ENCODE results near the gene CAPN9.

The CAPN9 gene

DNA sequence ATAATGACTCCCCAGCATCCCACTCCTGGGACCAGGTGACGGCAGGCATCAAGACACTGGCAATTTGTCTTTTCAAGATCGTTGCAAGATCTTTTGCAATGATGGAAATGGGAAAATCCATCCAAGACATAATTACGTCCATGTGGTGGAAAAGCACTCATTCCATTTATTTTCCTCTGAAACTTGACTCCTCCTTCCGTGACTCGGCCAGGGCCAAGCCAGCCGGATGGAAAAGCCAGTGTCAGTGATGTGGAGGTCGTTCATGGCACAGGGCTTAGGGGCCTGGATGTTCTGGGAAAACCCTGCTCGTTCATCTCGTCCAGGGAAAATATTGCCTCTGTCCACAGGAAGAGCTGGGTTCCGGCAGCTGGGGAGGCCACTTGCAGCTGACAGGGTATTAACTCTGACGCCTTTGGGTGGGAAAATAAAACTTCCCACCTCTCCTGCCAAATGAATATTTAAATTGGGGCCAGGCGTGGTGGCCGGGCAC, 74.9 kb downstream of the CAPN9 start:
- DNase-seq (ENCODE audit: low spot score) (no peak), FAIRE-seq (no peak)

DNA sequence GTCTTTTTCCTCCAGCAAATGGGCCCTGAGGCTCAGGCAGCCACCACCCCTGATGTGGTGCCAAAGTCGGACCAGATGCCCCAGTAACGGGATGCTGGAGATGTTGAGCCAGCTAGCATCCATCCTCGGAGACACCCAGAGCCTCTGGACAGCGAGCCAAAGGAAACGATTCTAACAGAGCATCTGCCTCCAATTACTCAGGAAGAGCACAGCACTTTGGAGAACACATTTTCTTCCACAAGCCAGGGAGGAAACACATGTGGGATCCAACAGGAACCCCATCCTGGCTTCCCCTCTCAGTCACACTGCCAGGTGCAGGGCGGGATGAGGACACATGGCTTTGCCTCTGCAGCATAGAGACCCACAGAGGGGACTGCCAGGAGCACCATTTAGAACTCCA, 76.2 kb downstream of the CAPN9 start:
- DNase-seq (ENCODE audit: low spot score) = no peak
- FAIRE-seq = no peak

DNA sequence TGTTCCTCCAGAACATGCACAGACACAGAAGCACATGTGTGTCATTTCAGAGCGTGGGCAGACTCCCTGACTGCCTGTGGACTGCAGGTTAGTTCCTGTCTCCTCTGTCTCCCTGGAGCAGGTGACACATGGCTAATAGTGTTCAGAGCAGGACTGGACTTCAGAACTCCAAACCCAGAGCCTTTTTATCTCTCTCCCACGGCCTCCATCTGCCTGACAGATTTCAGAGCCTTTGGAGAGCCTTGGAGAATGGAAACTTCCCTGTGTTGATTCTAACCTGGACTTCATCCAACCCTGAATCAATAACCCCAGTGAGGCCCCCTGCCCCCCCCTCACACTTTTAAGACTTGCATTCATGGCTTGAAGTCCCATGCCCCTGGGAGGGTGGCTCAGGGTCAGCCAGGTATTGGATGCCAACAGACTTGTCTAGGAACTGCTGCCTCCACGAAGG, 76.8 kb downstream of the CAPN9 start:
- FAIRE-seq = no peak

DNA sequence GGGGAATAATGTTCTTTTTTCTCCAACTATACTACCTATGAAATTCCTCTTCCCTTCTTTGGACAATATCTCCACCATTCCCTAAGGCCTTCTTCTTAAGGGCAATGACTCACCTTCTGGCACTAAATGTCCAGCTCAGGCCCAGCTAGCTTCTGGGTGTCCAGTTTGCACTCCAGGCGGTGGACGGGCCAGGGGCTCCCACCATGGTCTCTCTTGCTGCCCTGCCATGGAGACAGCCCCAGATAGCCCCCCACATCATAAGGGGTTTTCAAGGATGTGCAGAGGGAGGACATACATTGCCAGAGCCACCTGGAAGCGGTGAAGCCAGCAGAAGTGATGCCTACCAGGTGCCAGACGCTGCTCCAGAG, 77.3 kb downstream of the CAPN9 start:
- FAIRE-seq (no peak), DNase-seq (ENCODE audit: low spot score) (no peak)

More for the DNA sequence above, 76.8 kb downstream of the CAPN9 start:
- DNase-seq (ENCODE audit: low spot score) = no peak

DNA sequence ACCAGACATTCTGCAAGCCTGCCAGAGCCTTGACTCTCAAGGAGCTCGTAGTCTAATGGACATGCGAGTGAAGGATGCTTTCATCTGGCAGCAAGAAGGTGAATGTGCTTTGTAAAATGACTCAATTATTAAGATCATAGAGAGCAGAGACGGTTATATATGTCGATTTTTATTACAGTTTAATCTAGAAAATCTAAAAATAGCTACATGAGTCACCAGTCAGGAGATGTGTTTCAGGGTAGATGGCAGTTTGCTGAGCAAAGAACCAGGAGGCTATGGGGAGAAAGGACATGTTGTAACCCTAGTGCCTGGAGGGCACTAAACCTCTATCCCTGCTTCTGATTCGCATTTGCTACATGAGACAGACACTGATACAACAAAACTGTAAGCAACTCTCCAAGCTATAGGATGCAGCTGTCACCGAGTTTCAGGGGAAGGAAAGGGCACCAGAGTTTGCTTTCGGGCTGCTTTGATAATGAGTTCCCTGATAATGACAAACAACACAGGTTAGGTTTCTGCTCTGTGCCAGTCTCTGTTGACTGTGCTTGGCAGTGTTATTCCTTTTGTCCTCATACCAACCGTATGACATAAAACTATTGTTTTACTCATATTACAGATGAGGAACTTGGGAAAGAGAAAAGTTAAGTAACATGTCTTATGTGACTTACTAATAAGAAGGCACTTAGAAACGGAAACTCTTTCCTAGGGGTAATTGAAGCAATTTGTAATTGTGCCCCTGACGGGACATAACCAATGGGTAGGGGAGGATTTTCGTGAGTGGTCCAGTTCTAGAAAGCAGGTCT, 77.9 kb downstream of the CAPN9 start:
- DNase-seq (ENCODE audit: low spot score) (peak; percentile 57), FAIRE-seq (peak; percentile 69)

DNA sequence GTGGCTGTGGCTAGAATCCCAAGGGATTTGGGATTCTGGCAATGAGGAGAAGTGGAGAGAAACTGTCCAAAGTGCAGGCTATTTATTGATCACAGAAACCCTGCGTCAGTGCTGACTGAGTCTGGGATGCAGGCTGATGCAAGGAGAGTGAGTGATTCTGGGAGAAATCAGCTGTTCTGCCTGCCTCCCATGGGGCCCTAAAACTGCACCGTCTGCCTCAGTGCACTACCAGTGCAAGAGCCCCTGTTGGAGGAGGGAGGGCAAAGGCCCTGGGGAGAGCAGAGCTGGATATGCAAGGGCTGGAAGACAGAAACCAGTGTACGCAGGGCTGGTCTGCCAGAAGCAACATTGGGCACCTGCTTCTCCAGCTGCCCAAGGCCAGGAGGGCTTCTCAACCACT, 78.6 kb downstream of the CAPN9 start:
- no peak for FAIRE-seq

DNA sequence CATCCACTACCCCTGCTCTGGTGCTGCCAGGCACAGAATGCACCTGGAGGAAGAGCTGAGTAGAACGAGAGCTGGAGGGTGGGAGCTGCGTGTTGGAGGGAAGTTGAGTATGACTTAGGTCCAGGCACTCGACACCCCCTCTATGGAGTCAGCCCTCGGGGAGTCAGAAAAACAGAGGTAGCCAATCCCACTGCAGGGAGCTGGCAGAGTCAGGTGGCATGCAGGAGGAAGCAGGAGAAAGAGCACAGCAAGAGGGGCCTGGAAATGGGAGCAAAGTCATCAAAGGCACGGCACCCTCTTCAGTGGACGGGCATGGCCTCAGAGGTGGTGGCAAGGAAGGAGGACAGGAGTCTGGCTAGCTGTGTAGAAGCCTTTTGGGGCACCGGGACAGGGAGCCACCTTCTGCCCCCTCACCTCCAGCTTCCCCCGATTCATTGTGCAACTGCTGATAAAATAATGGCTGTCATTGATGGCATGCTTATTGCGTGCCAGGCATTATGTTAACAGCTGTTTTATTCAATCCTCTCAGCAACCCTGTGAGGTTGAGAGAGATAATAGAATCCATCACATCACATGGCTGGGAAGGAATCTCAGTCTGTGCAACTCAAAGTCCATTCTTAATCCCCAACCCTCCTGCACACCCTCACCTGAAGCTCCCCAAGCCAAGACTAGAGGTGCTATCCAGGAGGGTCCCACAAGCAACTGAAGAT, 79.1 kb downstream of the CAPN9 start:
- no peak for FAIRE-seq
- DNase-seq (ENCODE audit: low spot score) = no peak

More for the DNA sequence above, 78.6 kb downstream of the CAPN9 start:
- no peak for DNase-seq (ENCODE audit: low spot score)

DNA sequence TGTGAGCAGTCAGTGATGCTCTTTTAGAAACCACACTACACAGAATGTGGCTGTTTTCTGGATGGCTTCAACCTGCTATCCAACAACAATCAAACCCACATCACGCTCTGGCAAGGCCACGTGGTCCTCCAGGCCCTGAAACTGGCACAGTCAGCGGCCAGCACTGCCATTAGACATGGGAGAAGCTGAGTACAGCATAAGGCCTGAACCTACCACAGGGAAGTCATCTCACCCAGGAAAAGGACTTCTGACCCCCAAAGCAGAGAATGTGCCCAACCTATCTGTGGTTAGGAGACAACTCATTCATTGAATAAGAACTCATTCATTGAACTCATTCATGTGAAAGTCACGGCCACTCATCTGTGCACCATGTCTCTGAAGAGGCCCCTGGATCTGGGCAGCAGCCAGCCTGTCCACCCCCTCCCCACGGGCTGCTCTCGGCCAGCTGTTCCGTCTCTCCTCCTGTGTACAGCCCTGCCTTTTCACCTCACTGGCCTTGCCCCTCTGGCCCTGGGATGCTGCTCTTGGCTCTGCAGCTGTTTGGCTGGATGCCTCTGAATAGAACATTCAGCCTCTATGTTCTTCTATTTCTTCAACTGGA, 80.0 kb downstream of the CAPN9 start:
- no peak for FAIRE-seq

DNA sequence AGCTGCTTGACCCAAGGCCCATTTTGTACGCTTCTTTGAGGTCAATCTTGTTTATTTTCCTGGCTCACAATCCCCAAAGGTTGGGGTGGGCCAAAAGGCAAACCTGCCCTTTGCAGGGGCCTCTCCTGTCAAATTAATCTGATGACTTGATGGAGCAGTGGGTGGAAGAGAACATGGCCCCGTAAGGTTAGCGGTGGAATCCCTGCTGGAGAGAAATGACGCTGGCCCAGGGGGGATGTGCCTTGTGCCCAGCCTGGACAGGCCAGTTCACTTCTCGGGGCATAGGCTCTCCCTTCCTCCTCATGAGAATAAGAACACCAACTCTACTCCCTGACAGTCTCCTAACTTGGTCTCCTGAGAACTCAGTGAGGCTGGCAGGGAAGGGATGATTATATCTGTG, 80.6 kb downstream of the CAPN9 start:
- no peak for FAIRE-seq
- DNase-seq (ENCODE audit: low spot score) = no peak

More for the DNA sequence above, 80.0 kb downstream of the CAPN9 start:
- peak; percentile 31 for DNase-seq (ENCODE audit: low spot score)

DNA sequence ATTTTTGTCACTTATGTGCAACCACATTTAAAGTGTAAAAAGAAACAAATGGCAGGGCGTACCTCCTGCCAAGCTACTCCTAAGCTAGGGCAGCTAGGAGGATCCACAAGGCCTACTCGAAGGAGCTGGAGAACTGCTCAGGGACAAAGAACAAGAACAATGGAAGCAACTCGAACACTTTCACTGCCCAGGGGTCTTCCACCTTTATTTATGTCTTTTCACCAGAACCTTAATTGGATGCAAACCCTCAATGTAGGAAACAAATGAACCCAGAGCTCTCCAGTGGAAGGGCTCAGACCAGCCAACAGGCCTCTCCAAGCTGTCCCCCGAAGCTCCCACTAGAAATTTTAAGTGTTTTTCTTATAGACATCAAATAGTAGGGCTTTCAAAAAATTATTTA, 81.2 kb downstream of the CAPN9 start:
- FAIRE-seq (no peak), DNase-seq (ENCODE audit: low spot score) (no peak)

DNA sequence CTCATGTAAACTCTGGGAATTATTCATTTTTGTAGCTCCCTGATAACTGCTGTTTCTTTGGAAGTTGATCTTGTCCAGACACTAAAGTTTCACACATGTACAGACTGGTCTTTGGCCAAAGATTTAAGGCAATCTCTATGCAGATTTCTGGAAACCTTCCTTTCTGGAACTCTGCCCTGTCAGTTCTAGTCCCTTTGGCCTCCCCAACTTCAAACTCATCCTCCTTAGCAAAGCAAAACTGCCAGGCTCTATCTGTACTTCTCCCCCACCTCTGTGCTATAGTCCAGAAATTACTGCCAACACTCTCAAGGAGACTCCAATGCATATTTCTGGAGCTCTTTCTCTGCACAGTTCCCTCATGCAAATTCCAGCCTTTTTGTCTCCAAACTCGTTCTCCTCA, 84.6 kb downstream of the CAPN9 start:
- DNase-seq (ENCODE audit: low spot score) (no peak), FAIRE-seq (no peak)

DNA sequence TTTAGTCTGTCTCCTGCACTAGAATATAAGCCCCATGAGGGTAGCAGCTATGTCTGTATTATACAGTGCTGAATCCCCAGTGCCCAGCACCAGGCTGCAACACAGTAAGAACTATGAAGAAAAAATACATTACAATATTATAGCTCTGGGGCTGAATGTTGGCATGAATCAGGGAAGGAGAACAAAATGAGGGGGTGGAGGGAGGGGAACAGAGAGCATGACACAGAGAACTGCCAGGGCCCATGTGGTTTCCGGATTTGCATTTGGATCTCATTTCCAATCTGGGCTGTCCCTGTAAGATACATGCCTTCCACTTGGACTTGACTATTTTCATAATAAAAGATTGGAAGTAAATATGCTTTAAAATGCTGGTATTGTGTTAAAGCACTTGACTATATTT, 85.3 kb downstream of the CAPN9 start:
- FAIRE-seq (no peak), DNase-seq (ENCODE audit: low spot score) (no peak)

DNA sequence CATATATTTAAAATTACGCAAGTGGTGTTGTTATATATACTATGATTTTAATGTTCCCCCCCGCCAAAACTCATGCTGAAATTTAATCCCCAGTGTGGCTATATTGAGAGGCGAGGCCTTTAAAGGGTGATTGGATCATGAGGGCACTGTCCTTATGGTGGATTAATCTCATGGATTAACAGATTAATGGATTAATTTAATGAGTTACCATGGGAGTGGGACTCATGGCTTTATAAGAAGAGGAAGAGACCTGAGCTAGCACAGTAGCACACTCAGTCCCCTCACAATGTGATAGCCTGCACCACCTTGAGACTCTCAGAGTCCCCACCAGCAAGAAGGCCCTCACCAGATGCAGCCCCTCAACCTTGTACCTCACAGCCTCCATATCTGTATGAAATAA, 86.3 kb downstream of the CAPN9 start:
- FAIRE-seq (no peak), DNase-seq (ENCODE audit: low spot score) (no peak)

DNA sequence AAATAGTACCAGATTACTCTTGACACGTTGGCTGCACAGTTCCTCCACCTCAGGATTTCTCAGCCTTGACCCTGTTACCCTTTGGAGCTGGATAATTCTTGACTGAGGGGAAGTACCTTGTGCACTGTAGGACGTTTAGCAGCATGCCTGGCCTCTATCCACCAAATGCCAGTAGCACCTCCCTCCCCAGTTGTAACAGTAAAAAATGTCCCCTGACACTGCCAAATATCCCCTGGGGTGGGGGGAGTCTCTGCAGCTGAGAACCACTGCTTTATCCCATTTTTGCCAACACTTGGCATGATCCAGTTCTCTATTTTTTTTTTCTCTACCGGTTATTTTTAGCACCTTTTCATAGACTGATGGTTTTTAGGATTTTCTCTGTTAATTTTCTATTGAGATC, 87.1 kb downstream of the CAPN9 start:
- DNase-seq (ENCODE audit: low spot score) (no peak), FAIRE-seq (no peak)

DNA sequence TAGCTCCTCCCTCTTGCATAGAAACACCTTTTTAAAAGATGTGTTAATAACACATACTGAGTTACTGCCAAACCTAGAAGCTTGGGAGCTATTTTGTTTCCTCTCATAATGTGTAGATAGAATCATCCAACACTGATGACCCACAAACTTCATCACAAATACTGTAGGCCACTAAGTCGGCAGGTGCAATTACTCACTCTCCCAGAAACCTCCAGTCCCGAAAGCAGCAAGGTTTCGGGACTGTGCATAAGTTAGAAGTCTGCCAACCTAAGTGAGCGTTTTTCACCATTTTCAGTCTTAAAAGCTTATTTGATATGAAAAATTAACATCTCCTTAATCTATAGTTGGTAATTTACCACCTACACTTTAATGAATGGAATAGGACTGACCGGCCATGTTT, 89.2 kb downstream of the CAPN9 start:
- DNase-seq (ENCODE audit: low spot score) (no peak), FAIRE-seq (no peak)

DNA sequence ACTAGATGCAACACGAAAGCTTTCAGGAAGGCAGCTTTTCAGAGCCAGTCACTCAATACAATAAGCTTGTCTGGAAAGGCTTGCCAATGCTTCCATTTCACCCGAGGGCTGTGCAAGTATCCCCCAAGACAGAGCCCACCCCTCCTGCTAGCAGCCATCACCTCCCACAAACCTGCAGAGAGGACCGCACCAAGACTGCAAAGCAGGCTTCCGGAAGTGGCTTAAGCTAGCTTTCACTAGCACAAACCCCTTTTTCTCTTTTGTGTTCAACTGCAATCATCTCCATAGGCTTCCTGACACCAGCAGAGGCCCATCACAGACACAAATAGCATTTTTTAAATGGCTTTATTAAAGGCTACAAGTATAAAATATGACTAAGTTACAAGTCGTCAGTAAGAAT, 89.6 kb downstream of the CAPN9 start:
- DNase-seq (ENCODE audit: low spot score) (no peak), FAIRE-seq (no peak)

DNA sequence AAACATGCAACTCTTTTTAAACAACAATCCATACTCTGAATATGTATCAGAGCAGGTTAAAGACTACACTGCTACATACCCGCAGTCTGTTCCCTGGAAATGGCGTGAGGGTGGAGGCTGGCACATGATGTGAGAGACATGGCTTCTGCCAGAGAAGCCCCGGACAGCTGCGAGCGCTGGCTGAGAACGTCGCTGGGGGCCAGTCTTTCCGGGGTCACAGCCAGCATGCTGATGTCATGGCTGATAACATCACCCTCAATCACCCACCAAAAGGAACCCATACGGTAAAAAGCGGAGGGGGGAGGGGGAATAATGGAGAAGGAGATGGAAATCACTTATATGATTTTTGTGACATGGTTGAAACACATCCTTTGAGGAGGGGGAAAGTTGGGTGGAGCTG, 92.0 kb downstream of the CAPN9 start:
- no peak for FAIRE-seq

DNA sequence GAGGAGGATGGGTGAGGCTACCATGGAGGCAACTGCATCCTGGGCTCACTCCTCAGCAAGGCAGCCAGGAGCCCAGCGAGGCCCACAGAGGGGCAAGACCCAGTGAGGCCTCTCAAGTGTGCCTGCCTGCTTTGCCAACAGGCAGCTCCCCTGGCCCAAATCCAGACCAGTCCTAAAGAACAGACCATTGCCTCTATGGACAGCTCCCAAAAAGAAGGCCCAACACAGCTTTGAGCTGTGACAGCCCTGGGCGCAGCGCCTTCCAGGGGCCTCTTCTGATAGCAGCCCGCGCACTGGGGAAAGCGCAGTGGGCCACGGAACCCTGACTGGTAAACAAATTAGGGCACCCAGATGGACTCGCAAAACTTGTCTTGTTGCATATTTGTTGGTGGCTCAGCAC, 95.6 kb downstream of the CAPN9 start:
- FAIRE-seq (no peak), DNase-seq (ENCODE audit: low spot score) (no peak)

More for the DNA sequence above, 92.0 kb downstream of the CAPN9 start:
- DNase-seq (ENCODE audit: low spot score) = no peak

DNA sequence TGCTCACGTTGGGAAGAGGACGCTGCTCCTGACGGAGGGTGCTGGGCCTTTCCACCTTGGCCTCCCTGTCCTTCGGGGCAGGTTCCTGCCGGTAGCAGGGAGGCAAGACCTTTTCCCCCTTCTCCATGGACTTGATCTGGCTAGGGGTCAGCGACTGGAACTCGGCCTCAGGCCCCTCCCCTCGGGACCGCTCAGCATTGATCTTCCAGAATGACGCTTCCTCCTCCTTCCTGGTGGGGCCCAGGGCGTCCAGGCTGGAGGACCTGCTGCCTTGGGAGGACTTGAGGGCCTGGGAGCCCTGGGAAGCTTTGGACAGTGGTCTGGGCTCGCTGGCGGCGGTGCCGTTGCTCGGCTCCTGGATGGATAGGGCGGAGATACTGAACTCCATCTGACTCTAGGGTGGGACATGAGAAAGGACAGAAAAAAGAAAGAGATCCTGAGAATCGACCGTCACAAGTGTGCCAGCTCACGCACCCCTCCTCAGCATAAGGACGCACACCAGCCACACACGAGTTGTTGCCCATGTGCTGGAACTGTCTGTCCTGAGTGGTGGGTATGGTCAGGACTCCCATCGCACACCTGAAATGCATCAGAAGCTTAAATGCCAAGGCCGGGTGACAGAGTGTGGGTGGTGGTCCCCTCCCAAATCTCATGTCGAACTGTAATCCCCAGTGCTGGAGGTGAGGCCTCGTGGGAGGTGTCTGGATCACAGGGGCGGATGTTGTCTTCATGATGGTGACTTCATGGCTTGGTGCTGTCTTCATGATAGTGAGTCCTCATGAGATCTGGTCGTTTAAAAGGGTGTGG, 96.5 kb downstream of the CAPN9 start:
- no peak for FAIRE-seq
- no peak for DNase-seq (ENCODE audit: low spot score)

DNA sequence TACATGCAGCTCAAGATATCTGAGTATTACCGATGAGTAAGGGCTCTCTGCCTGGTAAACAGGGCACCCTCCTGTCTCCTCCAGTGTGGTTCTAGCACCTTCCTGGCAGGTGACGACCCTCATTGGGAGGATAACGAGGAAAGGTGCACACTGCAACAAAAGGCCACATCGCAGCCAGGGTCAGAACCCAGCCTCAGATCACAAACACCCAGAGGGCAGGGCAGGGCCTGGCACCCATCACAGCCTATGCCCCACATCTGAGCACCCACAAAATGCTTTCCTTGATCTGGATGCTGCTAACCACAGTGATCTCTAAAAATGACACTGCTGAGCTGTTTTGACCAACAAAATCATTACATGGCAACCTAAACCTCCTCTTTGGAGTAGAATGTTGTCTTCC, 97.4 kb downstream of the CAPN9 start:
- FAIRE-seq = no peak

DNA sequence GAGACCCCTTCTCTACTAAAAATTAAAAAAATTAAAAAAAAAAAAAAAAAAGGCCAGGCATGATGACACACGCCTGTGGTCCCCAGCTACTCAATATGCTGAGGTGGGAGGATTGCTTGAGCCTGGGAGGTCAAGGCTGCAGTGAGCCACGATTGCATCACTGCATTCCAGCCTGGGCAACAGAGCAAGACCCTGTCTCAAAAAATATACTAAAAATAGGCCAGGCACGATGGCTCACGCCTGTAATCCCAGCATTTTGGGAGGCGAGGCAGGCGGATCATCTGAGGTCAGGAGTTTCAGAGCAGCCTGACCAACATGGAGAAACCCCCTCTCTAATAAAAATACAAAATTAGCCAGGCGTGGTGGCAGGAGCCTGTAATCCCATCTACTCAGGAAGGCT, 98.0 kb downstream of the CAPN9 start:
- DNase-seq (ENCODE audit: low spot score) = peak; percentile 69
- FAIRE-seq = peak; percentile 75

More for the DNA sequence above, 97.4 kb downstream of the CAPN9 start:
- DNase-seq (ENCODE audit: low spot score) = no peak

Measured in RCC 7860 (cell line).